Activated CD8-positive, alpha-beta memory T cell treated with anti-CD3 and anti-CD28 coated beads for 4 hours (primary cell): ENCODE measurements around the gene C4A.
"Not testable (repeated sequence)": the region's sequence is repeated elsewhere in the genome, so short reads cannot be mapped to it uniquely, and the experiment has no call there.

Experiments
- DNase-seq, 2 donors: peaks; one replicate each; pipeline ENCODE4 v3.0.0-alpha.2; 2020; ENCODE audit warnings: low read depth in 2 of 2

Gene C4A

GRCh38 chr6:32049149-32049548 is 67.3 kb downstream of the C4A start:
- DNase-seq: not testable (repeated sequence)

GRCh38 chr6:32049736-32050135 is 67.9 kb downstream of the C4A start:
- DNase-seq: not testable (repeated sequence)

- no peak for DNase-seq
Measured at GRCh38 chr6:32050562-32050961, 68.7 kb downstream of the C4A start.
